ENCODE data around the gene CCDC70.

Gene CCDC70

DNA sequence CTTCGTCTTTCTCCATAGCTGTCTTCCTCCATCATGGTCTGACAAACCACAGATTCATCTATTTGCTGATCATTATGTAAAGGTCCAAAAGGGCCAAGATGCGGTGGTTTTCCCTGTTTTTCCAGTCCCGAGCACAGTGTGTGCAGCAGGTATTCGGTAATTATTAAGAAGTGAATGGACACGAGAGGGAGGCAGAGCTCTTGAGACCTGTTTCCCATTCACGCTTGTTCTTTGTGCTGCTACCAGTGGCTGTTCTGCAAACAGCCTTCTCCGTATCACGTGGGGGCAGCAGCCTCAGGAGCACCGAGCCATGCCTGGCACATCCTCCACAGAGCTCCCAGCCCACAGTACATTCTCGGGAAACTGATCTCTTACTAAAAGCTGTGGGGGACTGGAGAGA is 50.3 kb downstream of the CCDC70 start:
- DNase-seq: no peak

GRCh38 chr13:51912511-51913225 is 50.9 kb downstream of the CCDC70 start:
- no peak for DNase-seq

- DNase-seq: no peak
Measured at GRCh38 chr13:51913421-51914136, 51.8 kb downstream of the CCDC70 start.

DNA sequence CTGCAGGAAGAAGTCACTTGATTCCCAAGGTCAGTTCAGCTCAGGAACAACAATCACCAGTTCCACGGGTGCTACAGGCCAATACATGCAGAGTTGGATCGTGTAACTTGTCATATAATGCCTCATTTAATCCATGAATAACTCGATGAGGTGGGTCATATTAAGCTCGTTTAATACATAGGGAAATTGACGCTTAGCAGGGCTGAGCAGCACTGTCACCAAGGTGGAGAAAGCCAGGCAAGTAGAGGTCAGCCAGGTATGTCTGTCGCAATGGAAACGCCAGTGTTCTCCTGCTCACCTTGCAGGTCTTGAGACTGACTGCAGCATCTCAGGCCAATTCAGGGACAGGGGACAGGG is 52.3 kb downstream of the CCDC70 start:
- DNase-seq: no peak
